ENCODE data around the gene SEL1L. TPM values are rescaled to one million over a fixed set of nuclear protein-coding genes. Genes with fewer than 3 reads are reported as not detected.

SEL1L gene
- total RNA-seq, 2 donors from 2014 or later = 32.9 to 36.6 TPM

DNA sequence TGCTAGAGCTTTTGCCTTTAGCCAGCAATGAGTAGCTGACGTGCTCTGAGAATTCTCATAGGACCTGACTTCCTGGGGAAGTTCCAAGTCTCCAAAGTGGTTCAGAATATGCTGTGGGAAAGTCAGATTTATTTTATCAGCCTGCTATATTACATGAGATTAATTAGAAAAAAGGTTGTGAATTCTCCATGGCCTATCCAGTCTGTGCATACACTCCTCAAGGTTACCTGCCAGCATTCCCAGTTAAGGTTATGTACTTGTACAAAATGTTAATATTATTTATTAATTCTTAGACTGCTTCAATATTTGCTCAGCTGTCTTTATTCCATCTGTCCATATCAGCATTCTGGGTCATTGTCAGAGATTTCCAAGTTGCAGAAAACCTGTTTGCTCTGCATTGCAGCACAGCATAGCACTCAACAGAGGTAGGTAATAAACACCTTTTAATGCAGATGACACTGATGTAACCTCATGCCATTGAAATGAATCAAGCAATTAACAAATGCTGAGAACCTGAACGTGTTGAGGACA, 2.7 kb upstream of the SEL1L start:
- H3K4me3 ChIP-seq = no peak overlapping the region
- no peaks in the 10 kb centered on the region for H3K9me3 ChIP-seq
- TF ChIP-seq, protein P1, sequence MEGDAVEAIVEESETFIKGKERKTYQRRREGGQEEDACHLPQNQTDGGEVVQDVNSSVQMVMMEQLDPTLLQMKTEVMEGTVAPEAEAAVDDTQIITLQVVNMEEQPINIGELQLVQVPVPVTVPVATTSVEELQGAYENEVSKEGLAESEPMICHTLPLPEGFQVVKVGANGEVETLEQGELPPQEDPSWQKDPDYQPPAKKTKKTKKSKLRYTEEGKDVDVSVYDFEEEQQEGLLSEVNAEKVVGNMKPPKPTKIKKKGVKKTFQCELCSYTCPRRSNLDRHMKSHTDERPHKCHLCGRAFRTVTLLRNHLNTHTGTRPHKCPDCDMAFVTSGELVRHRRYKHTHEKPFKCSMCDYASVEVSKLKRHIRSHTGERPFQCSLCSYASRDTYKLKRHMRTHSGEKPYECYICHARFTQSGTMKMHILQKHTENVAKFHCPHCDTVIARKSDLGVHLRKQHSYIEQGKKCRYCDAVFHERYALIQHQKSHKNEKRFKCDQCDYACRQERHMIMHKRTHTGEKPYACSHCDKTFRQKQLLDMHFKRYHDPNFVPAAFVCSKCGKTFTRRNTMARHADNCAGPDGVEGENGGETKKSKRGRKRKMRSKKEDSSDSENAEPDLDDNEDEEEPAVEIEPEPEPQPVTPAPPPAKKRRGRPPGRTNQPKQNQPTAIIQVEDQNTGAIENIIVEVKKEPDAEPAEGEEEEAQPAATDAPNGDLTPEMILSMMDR (IDR thresholded peaks at IDR 0.05) = no peak
- no peak for DNase-seq (ENCODE audit: low spot score)
- H3K4me1 ChIP-seq = peaks cover 0 to 17% of the 10 kb centered on the region in 2 donors
- no peaks in the 10 kb centered on the region for H3K36me3 ChIP-seq
- no peaks in the 10 kb centered on the region for H3K27me3 ChIP-seq
- H3K27ac ChIP-seq = no peak overlapping the region

DNA sequence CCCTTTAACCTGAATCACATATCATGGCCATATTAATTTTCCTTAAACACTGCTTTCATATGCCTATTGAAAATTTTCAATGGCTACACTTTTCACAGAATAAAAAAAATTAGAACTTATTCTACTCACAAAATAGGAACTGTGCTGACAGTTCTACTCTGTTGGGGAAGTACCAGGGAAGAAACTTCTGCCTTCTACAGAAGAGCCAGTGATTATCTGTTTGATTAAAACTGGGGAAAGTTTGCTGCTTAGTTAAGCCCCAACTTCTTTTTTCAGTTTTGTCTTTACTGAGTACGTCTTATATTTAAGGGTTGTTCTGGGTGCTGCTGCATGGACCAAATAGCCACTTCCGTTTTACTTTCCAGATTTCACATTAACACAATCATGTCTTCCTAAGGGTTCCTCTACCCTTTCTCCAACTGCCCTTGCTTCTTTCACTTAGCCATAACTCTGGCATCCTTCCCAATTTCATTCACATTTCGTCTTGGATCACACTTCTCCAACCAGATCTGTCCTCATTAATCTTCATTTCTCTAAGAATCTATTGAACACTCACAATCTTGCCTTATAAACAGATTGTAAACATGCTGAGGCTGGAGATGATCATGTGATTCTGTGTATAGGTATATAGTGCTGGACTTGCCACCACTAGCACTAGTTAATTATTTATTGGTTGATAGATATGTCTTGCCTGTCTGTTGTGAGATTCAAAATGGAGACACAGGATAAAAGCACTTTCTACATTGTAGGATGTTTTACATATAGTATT, 1.9 kb upstream of the SEL1L start:
- DNase-seq (ENCODE audit: low spot score) = no peak
- no peak overlapping the region for H3K4me3 ChIP-seq

DNA sequence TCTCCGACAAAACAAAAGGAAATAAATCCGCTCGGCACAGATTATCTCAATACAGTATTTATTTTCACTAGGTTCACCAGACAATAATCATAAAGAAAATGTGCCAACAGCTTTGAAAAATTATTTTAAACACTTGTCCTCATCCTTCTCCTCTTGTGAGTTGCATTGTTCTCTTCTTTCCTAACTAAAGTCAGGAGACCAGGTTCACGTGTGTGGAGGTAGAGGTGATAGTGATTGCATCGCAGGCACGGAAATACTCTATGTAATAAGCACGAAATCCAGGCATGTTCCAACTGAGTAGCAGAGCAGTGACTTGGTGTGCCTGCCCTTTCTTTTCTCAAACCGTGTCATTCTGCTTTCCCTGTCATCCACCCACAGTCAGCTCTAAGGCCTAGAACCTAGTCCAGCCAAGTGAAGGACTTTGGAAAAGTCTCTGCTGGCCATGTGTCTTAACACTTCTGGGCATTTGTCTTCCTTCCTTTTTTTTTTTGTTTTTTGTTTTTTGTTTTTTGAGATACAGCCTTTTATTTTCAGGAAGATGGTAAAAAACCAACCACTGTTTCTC, 939 bp upstream of the SEL1L start:
- Histone ChIP-seq H3K9me3 (no peaks in the 10 kb centered on the region), H3K4me3 (no peak overlapping the region), H3K4me1 (peaks cover 0 to 33% of the 10 kb centered on the region in 2 donors), H3K27ac (peak overlapping the region in 1 of 2 donors; percentile 21), H3K36me3 (no peaks in the 10 kb centered on the region), H3K27me3 (no peaks in the 10 kb centered on the region)
- TF ChIP-seq, protein P1 (IDR thresholded peaks at IDR 0.05) = no peak
- no peak for DNase-seq (ENCODE audit: low spot score)

More for the DNA sequence above, 1.9 kb upstream of the SEL1L start:
- no peaks in the 10 kb centered on the region for H3K27me3 ChIP-seq
- TF ChIP-seq, protein P1 (IDR thresholded peaks at IDR 0.05) = no peak
- H3K36me3 ChIP-seq = no peaks in the 10 kb centered on the region
- H3K4me1 ChIP-seq = peaks cover 0 to 24% of the 10 kb centered on the region in 2 donors
- no peak overlapping the region for H3K27ac ChIP-seq
- H3K9me3 ChIP-seq = no peaks in the 10 kb centered on the region

DNA sequence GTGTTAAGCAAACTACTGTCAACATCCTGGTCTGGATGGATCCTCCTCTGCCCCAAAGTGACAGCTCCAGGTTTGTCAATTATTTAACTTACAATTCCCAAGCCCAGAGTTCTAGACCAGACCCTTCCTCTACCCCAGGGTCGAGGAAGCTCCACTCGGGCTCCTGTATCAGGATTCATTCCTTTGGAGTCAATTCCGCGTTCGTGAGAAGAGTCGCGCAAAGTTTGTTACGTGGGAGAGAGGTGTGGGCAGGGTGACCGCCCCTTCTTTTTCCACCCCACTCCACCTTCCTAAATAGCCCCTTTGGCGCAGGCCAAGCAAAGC, 479 bp downstream of the SEL1L start:
- H3K36me3 ChIP-seq = no peaks in the 10 kb centered on the region
- TF ChIP-seq, protein P1 (IDR thresholded peaks at IDR 0.05) = no peak

DNA sequence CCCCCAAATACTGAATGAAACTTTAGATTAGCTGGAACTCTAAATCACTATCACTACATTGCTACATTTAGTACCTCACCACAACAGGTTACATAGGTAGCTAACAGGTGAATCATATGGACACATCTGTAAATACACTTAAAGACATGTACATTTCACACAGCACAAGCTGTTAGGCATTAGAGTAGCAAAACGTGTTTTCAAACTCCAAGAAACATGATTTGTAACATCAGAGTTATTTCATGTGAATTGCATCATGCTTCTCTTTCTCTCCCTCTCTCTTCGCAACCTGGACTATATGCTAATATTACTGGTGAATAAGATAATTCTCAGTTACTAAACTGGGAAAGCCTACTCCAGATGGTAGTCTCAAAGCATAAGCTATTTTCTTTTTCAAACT, 4.3 kb downstream of the SEL1L start:
- DNase-seq (ENCODE audit: low spot score) = no peak
- Histone ChIP-seq H3K4me1 (peaks cover 0 to 42% of the 10 kb centered on the region in 2 donors), H3K9me3 (no peaks in the 10 kb centered on the region), H3K4me3 (no peak overlapping the region), H3K27ac (no peak overlapping the region), H3K27me3 (no peaks in the 10 kb centered on the region), H3K36me3 (peaks cover 15% of the 10 kb centered on the region)
- TF ChIP-seq, protein P1 (IDR thresholded peaks at IDR 0.05) = no peak

More for the DNA sequence above, 479 bp downstream of the SEL1L start:
- H3K27ac ChIP-seq = peak overlapping the region; percentile 62 to 80
- no peak for DNase-seq (ENCODE audit: low spot score)
- H3K4me1 ChIP-seq = peaks cover 0 to 40% of the 10 kb centered on the region in 2 donors
- no peaks in the 10 kb centered on the region for H3K27me3 ChIP-seq
- no peaks in the 10 kb centered on the region for H3K9me3 ChIP-seq
- H3K4me3 ChIP-seq = peak overlapping the region; percentile 88 to 98

Data from right atrium auricular region (tissue), 2 donors.